ENCODE measurements around the gene COL20A1.

The COL20A1 gene

GRCh38 chr20:63360850-63361518, 68.0 kb downstream of the COL20A1 start, which contains the start of gene CHRNA4:
Gene CHRNA4 (minus strand): TSS chr20:63361349. CDS start chr20:63361165, 184 bp downstream.
- no peak for DNase-seq (ENCODE audit: low read depth in 1 of 2, low spot score in 1 of 2)

GRCh38 chr20:63361519-63362435, 68.8 kb downstream of the COL20A1 start:
- no peak for DNase-seq (ENCODE audit: low read depth in 1 of 2, low spot score in 1 of 2)

GRCh38 chr20:63362436-63363009, 69.5 kb downstream of the COL20A1 start:
- no peak for DNase-seq (ENCODE audit: low read depth in 1 of 2, low spot score in 1 of 2)

GRCh38 chr20:63363013-63363957, 70.3 kb downstream of the COL20A1 start:
- DNase-seq (ENCODE audit: low read depth in 1 of 2, low spot score in 1 of 2): no peak

GRCh38 chr20:63363981-63364561, 71.1 kb downstream of the COL20A1 start:
- DNase-seq (ENCODE audit: low read depth in 1 of 2, low spot score in 1 of 2): no peak

- no peak for DNase-seq (ENCODE audit: low read depth in 1 of 2, low spot score in 1 of 2)
These were observed 72.0 kb downstream of the COL20A1 start for GRCh38 chr20:63364801-63365585.

GRCh38 chr20:63365601-63366389, 72.8 kb downstream of the COL20A1 start:
- no peak for DNase-seq (ENCODE audit: low read depth in 1 of 2, low spot score in 1 of 2)

GRCh38 chr20:63366390-63367365, 73.7 kb downstream of the COL20A1 start:
- DNase-seq (ENCODE audit: low read depth in 1 of 2, low spot score in 1 of 2): no peak

GRCh38 chr20:63367446-63368055, 74.6 kb downstream of the COL20A1 start:
- no peak for DNase-seq (ENCODE audit: low read depth in 1 of 2, low spot score in 1 of 2)

GRCh38 chr20:63368151-63368550, 75.2 kb downstream of the COL20A1 start:
- no peak for DNase-seq (ENCODE audit: low read depth in 1 of 2, low spot score in 1 of 2)

GRCh38 chr20:63369024-63369530, 76.1 kb downstream of the COL20A1 start:
- DNase-seq (ENCODE audit: low read depth in 1 of 2, low spot score in 1 of 2): no peak

- DNase-seq (ENCODE audit: low read depth in 1 of 2, low spot score in 1 of 2): no peak
These were observed 77.0 kb downstream of the COL20A1 start for GRCh38 chr20:63369724-63370617.

GRCh38 chr20:63370618-63371187, 77.7 kb downstream of the COL20A1 start:
- DNase-seq (ENCODE audit: low read depth in 1 of 2, low spot score in 1 of 2): no peak

- DNase-seq (ENCODE audit: low read depth in 1 of 2, low spot score in 1 of 2): no peak
These were observed 78.4 kb downstream of the COL20A1 start for GRCh38 chr20:63371291-63371865.
